Hindlimb muscle (tissue), 1 donor: ENCODE measurements around the gene PRELID2. TPM values are rescaled to one million over a fixed set of nuclear protein-coding genes. Genes with fewer than 3 reads are reported as not detected.
"Not testable (repeated sequence)": the region's sequence is repeated elsewhere in the genome, so short reads cannot be mapped to it uniquely, and the experiment has no call there.

Experiments used
- DNase-seq: peaks from one replicate; pipeline ENCODE4 v3.0.0-alpha.2; 2013
- polyA plus RNA-seq: library from polyadenylated mRNA; unstranded; fragments of 120-200 nt; gene quantifications from one replicate; pipeline ENCODE4 v1.2.1, GENCODE V29; 2013; ENCODE audit not compliant: insufficient read length

The PRELID2 gene
- polyA plus RNA-seq, 1 donor, result 3.1 TPM

- no peak for DNase-seq
These were observed 95.3 kb downstream of the PRELID2 start for GRCh38 chr5:145739843-145740242.

DNA sequence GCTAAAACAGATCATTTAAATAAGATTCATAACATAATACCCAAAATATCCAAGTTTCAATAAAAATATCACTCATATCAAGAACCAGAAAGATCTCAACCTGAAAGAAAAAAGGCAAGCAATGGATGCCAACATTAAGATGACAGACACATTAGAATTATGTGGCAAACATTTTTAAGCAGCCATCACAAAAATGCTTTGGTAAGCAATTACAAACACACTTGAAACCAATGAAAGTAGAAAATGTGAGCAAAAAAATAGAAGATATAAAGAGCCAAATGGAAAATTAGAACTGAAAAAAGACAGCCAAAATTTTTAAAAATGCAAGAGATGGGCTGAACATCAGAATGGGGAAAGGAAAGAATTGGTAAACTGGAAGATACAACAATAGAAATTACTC is 96.9 kb downstream of the PRELID2 start:
- no peak for DNase-seq

GRCh38 chr5:145737578-145737977 is 97.6 kb downstream of the PRELID2 start:
- no peak for DNase-seq

GRCh38 chr5:145729956-145730355 is 105.2 kb downstream of the PRELID2 start:
- DNase-seq, result not testable (repeated sequence)

GRCh38 chr5:145723516-145723915 is 111.6 kb downstream of the PRELID2 start:
- no peak for DNase-seq

DNA sequence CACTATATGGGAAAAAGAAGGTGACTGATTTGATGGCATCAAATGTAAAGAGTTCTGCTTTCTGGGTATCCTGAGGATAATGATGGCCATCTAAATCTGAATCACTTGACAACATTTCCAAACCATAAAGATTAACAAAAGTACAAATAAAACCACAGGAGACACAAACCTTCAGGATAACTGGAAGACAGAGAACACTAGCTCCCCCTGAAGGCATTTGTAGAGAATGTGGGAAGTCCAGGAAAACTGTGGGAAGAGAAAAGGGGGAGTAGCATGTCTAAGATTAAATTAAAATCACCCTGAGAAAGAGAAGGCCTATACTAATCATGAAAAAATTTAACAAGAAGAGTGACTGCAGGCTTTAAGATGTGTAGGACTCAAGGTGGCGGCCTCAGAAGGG is 116.2 kb downstream of the PRELID2 start:
- DNase-seq, result no peak

GRCh38 chr5:145715412-145715811 is 119.7 kb downstream of the PRELID2 start:
- no peak for DNase-seq

- DNase-seq, result no peak
These were observed 122.9 kb downstream of the PRELID2 start for GRCh38 chr5:145712245-145712644.

- no peak for DNase-seq
These were observed 123.7 kb downstream of the PRELID2 start for GRCh38 chr5:145711417-145711816.

Other genes with a start within 250 kb of the PRELID2 start
- gene GRXCR2, start 37.7 kb upstream of the PRELID2 start, polyA plus RNA-seq, result not detected
- gene SH3RF2, start 101.2 kb upstream of the PRELID2 start, polyA plus RNA-seq, result 5.2 TPM